ENCODE data around the gene ZCCHC7. TPM values are rescaled to one million over a fixed set of nuclear protein-coding genes. Genes with fewer than 3 reads are reported as not detected.
A peak's percentile ranks its signal among the peaks of the same experiment; 100 is the strongest.
"Not testable (repeated sequence)": the region's sequence is repeated elsewhere in the genome, so short reads cannot be mapped to it uniquely, and the experiment has no call there.

The ZCCHC7 gene
- total and polyA plus RNA-seq, 9 of the 15 experiments (the other 6 are each of a cell fraction or from before 2014, with no cell fraction given), result 34.1 to 68.9 (median 48.8) TPM

DNA sequence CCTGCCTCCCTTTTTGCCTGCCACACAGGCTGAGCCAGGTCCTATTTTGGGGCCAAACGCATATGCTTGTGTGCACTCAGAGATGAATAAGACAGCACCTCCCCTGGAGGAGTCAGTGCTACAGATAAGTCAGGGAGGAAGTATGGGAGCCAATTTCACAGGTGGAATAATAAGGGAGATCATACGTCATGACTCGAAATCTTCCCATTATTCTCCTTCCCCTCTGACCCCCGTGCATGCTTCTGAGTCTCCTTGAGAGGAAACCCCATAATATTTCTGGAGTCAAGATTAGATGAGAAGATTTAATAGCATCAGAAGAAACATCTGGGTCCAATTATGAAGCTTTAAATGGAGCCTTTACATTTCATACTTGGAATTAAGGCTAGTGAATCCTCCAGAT, 15.1 kb upstream of the ZCCHC7 start:
- H3K79me2 ChIP-seq (ENCODE audit: control insufficient read depth, insufficient read depth, low read length), result no peaks in the 10 kb centered on the region
- WGBS (ENCODE audit: insufficient coverage, low coverage, missing lambda C conversion rate), result 11% methylated on average over 4 of the region's 4 CpGs

DNA sequence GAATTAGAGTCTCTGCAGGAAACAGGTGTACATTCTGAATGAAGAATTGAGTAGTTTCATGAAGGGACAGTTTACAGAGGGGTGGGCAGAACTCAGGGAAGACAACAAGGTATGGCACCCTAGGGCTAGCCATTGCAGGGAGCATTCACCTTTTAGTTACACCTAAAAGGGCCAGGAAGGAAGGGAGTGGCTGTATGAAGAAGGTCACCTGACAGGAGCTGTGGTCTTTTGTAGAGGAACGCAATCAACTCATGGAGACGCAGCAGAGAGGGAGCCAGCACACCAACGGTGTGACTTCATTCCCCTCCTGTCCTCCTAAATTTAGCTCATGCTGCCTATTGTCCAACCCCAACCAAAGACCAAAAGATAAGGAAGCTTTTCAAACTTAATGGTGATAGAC, 12.7 kb upstream of the ZCCHC7 start:
- no peak overlapping the region for H3K9ac ChIP-seq (ENCODE audit: insufficient read depth in 1 of 2, low read depth in 2 of 2, low read length in 2 of 2)
- H3K27ac ChIP-seq (ENCODE audit: extremely low read depth, low read depth, low read length), result no peak overlapping the region
- H3K4me3 ChIP-seq, result no peak overlapping the region
- H3K9me3 ChIP-seq (replicated peaks; ENCODE audit: control insufficient read depth, insufficient read depth, low read depth, low read length), result no peaks in the 10 kb centered on the region
- BruUV-seq (replicated peaks), result no TSS peak
- intact Hi-C loops (cut with micrococcal nuclease) (no loop called here), in situ Hi-C loops (cut with MboI) (no loop called here)
- H3K4me2 ChIP-seq (ENCODE audit: insufficient read depth, low read length), result no peak overlapping the region
- DNase-seq (ENCODE audit: extremely low read depth in 1 of 4, low spot score in 3 of 4) (no peak), ATAC-seq (no peak), FAIRE-seq (no peak)
- 41% methylated on average over 3 of the region's 3 CpGs for WGBS (ENCODE audit: insufficient coverage, low coverage, missing lambda C conversion rate)
- no peak for TF ChIP-seq ESRRB (CRISPR knock-in tag; IDR thresholded peaks at IDR 0.05; ENCODE audit: borderline replicate concordance)
- TF ChIP-seq, protein P1, sequence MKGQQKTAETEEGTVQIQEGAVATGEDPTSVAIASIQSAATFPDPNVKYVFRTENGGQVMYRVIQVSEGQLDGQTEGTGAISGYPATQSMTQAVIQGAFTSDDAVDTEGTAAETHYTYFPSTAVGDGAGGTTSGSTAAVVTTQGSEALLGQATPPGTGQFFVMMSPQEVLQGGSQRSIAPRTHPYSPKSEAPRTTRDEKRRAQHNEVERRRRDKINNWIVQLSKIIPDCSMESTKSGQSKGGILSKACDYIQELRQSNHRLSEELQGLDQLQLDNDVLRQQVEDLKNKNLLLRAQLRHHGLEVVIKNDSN (CRISPR knock-in tag; IDR thresholded peaks at IDR 0.05), result peak; percentile 36; the same call in 1 of the 2 replicates
- no peak overlapping the region for H2AFZ ChIP-seq (ENCODE audit: low read depth, low read length)
- no peaks in the 10 kb centered on the region for H3K36me3 ChIP-seq (ENCODE audit: control insufficient read depth, insufficient read depth, low read length)
- CTCF ChIA-PET (ENCODE audit: low intra/inter-chr PET ratio), result no interaction called here
- no peaks in the 10 kb centered on the region for H3K79me2 ChIP-seq (ENCODE audit: control insufficient read depth, insufficient read depth, low read length)
- H3K9me1 ChIP-seq (ENCODE audit: control insufficient read depth, insufficient read depth, low read length), result no peaks in the 10 kb centered on the region
- H3K4me1 ChIP-seq (replicated peaks in 1 of 2; ENCODE audit: control insufficient read depth in 2 of 2, insufficient read depth in 2 of 2, low read length in 2 of 2), result peaks cover 6 to 15% of the 10 kb centered on the region in 2 experiments; a peak in 3 of 5 replicates
- no peaks in the 10 kb centered on the region for H3K27me3 ChIP-seq (ENCODE audit: control insufficient read depth in 2 of 2, insufficient read depth in 2 of 2, low read length in 2 of 2)
- no peaks in the 10 kb centered on the region for H4K20me1 ChIP-seq (replicated peaks; ENCODE audit: control insufficient read depth, insufficient read depth, low read length)
- POLR2A ChIA-PET, result interaction anchor here (0.6 kb wide), 1 partner anchor 1946 kb away, joined by 3 read pairs; the partner anchor contains the start of gene UNC13B

More for the DNA sequence above, 15.1 kb upstream of the ZCCHC7 start:
- TF ChIP-seq ZNF586 (CRISPR knock-in tag; conservative IDR thresholded peaks at IDR 0.05) (no peak), ZFP36 (IDR thresholded peaks at IDR 0.05; ENCODE audit: low read depth, low read length, partially characterized antibody) (peak; percentile 81), SPI1 (IDR thresholded peaks at IDR 0.05; ENCODE audit: borderline replicate concordance, low read depth, low read length) (peak; percentile 61; the same call in 1 of the 2 replicates), CCNT2 (IDR thresholded peaks at IDR 0.05; ENCODE audit: borderline replicate concordance, extremely low read depth, insufficient read length, low read depth, low read length) (no peak), RAD51 (IDR thresholded peaks at IDR 0.05; ENCODE audit: borderline replicate concordance, low read depth) (no peak), MCM7 (IDR thresholded peaks at IDR 0.05) (no peak)
- CTCF ChIA-PET (ENCODE audit: low intra/inter-chr PET ratio), result no interaction called here
- H4K20me1 ChIP-seq (replicated peaks; ENCODE audit: control insufficient read depth, insufficient read depth, low read length), result no peaks in the 10 kb centered on the region
- no peaks in the 10 kb centered on the region for H3K9me1 ChIP-seq (ENCODE audit: control insufficient read depth, insufficient read depth, low read length)
- no TSS peak for BruUV-seq (replicated peaks)
- H2AFZ ChIP-seq (ENCODE audit: low read depth, low read length), result peak overlapping the region; percentile 69
- no peaks in the 10 kb centered on the region for H3K36me3 ChIP-seq (ENCODE audit: control insufficient read depth, insufficient read depth, low read length)
- H3K4me1 ChIP-seq (replicated peaks in 1 of 2; ENCODE audit: control insufficient read depth in 2 of 2, insufficient read depth in 2 of 2, low read length in 2 of 2), result peaks cover 6 to 15% of the 10 kb centered on the region in 2 experiments; a peak in 3 of 5 replicates
- DNase-seq (ENCODE audit: extremely low read depth in 1 of 4, low spot score in 3 of 4) (peak in 1 of 4 experiments; percentile 32), ATAC-seq (peak; percentile 73), FAIRE-seq (peak; percentile 32)
- peak overlapping the region in 1 of 2 experiments; percentile 54; a peak in 1 of 4 replicates for H3K9ac ChIP-seq (ENCODE audit: insufficient read depth in 1 of 2, low read depth in 2 of 2, low read length in 2 of 2)
- no peak overlapping the region for H3K4me3 ChIP-seq
- no peak overlapping the region for H3K4me2 ChIP-seq (ENCODE audit: insufficient read depth, low read length)
- in situ Hi-C loops (cut with MboI) (no loop called here), intact Hi-C loops (cut with micrococcal nuclease) (no loop called here)
- POLR2A ChIA-PET, result interaction anchor here (2.0 to 2.9 kb wide), 2 partner anchors 14 to 15 kb away, joined by 8 to 26 read pairs; partner anchors contain the start of gene ZCCHC7
- H3K9me3 ChIP-seq (replicated peaks; ENCODE audit: control insufficient read depth, insufficient read depth, low read depth, low read length), result no peaks in the 10 kb centered on the region
- 0 out of 3 replicates have a peak overlapping the region, but pooled peaks have one; percentile 34 for H3K27ac ChIP-seq (ENCODE audit: extremely low read depth, low read depth, low read length)
- H3K27me3 ChIP-seq (ENCODE audit: control insufficient read depth in 2 of 2, insufficient read depth in 2 of 2, low read length in 2 of 2), result no peaks in the 10 kb centered on the region

DNA sequence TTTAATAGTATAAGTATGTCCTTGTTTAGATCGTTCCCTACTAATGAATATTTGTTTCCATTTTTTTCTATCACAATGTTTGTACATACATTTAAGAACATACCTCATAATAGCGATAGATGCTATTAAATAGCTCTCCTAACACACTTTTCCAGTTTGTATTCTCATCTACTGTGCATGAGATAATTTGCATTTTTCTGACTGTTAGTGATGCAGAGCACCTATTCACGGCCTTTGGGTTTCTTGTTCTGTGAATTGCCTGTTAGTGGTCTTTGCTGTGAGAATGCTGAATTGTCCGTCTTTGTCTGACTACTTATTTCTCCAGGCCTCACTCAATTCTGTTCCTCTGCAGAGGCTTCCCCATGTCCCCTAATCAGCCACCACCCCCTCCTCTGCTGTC, 5.9 kb upstream of the ZCCHC7 start:
- 64% methylated on average over 4 of the region's 4 CpGs for WGBS (ENCODE audit: insufficient coverage, low coverage, missing lambda C conversion rate)

More for the DNA sequence above, 5.9 kb upstream of the ZCCHC7 start:
- H3K79me2 ChIP-seq (ENCODE audit: control insufficient read depth, insufficient read depth, low read length); H3K27me3 ChIP-seq (ENCODE audit: control insufficient read depth in 2 of 2, insufficient read depth in 2 of 2, low read length in 2 of 2); H3K4me1 ChIP-seq (replicated peaks in 1 of 2; ENCODE audit: control insufficient read depth in 2 of 2, insufficient read depth in 2 of 2, low read length in 2 of 2); H3K36me3 ChIP-seq (ENCODE audit: control insufficient read depth, insufficient read depth, low read length); H3K27ac ChIP-seq (ENCODE audit: extremely low read depth, low read depth, low read length); H3K4me3 ChIP-seq; in situ Hi-C loops (cut with MboI); CTCF ChIA-PET (ENCODE audit: low intra/inter-chr PET ratio); ATAC-seq; FAIRE-seq; BruUV-seq (replicated peaks); H3K4me2 ChIP-seq (ENCODE audit: insufficient read depth, low read length); intact Hi-C loops (cut with micrococcal nuclease); H4K20me1 ChIP-seq (replicated peaks; ENCODE audit: control insufficient read depth, insufficient read depth, low read length); H3K9me3 ChIP-seq (replicated peaks; ENCODE audit: control insufficient read depth, insufficient read depth, low read depth, low read length); DNase-seq (ENCODE audit: extremely low read depth in 1 of 4, low spot score in 3 of 4); H3K9ac ChIP-seq (ENCODE audit: insufficient read depth in 1 of 2, low read depth in 2 of 2, low read length in 2 of 2); H3K9me1 ChIP-seq (ENCODE audit: control insufficient read depth, insufficient read depth, low read length); H2AFZ ChIP-seq (ENCODE audit: low read depth, low read length): not testable (repeated sequence)
- POLR2A ChIA-PET, result interaction anchor here (1.0 kb wide), 1 partner anchor 11 kb away, joined by 3 read pairs; no protein-coding TSS in a partner anchor
